IgD-negative memory B cell (primary cell): ENCODE measurements around the gene TOMM6. TPM values are rescaled to one million over a fixed set of nuclear protein-coding genes. Genes with fewer than 3 reads are reported as not detected.
"Not testable (repeated sequence)": the region's sequence is repeated elsewhere in the genome, so short reads cannot be mapped to it uniquely, and the experiment has no call there.

ENCODE experiments used
- H3K27ac Mint-ChIP-seq, 3 donors: one replicate each; pipeline ENCODE4 v1.8.0; 2020 to 2022; ENCODE audit warnings: mild to moderate bottlenecking in 3 of 3, mixed read lengths in 3 of 3, moderate library complexity in 1 of 3
- H3K27me3 Mint-ChIP-seq: one replicate; pipeline ENCODE4 v1.8.0; 2021; ENCODE audit warnings: mixed read lengths
- H3K36me3 Mint-ChIP-seq: one replicate; pipeline ENCODE4 v1.8.0; 2020; ENCODE audit warnings: mild to moderate bottlenecking, mixed read lengths
- H3K4me1 Mint-ChIP-seq, 3 donors: one replicate each; pipeline ENCODE4 v1.8.0; 2020 to 2022; ENCODE audit warnings: mixed read lengths in 3 of 3, mild to moderate bottlenecking in 1 of 3
- H3K4me3 Mint-ChIP-seq, 4 donors: one replicate each; pipeline ENCODE4 v1.8.0; 2020 to 2022; ENCODE audit warnings: mild to moderate bottlenecking in 4 of 4, mixed read lengths in 4 of 4, moderate library complexity in 3 of 4
- H3K9me3 Mint-ChIP-seq, 3 donors: one replicate each; pipeline ENCODE4 v1.8.0; 2020 to 2021; ENCODE audit warnings: mixed read lengths in 3 of 3, mild to moderate bottlenecking in 1 of 3
- polyA plus RNA-seq: library from polyadenylated mRNA; unstranded; fragments of 300-500 nt; fragmentation: Illumina TruSeq; gene quantifications from one replicate; pipeline ENCODE4 v1.2.3, GENCODE V29; 2021

TOMM6 gene
- polyA plus RNA-seq, 1 donor from 2014 or later = 387 TPM

- H3K36me3 Mint-ChIP-seq = peaks cover 2% of the 10 kb centered on the region
- peaks cover 0 to 3% (median 0%) of the 10 kb centered on the region in 3 donors for H3K4me1 Mint-ChIP-seq
- peaks cover 5% of the 10 kb centered on the region for H3K27me3 Mint-ChIP-seq
- no peaks in the 10 kb centered on the region for H3K9me3 Mint-ChIP-seq
- H3K4me3 Mint-ChIP-seq = no peak overlapping the region
- no peak overlapping the region for H3K27ac Mint-ChIP-seq
Measured at GRCh38 chr6:41757271-41757670, 30.2 kb upstream of the TOMM6 start.

- no peak overlapping the region for H3K4me3 Mint-ChIP-seq
- H3K27me3 Mint-ChIP-seq = peaks cover 5% of the 10 kb centered on the region
- H3K9me3 Mint-ChIP-seq = no peaks in the 10 kb centered on the region
- H3K36me3 Mint-ChIP-seq = peaks cover 2% of the 10 kb centered on the region
- no peak overlapping the region for H3K27ac Mint-ChIP-seq
- H3K4me1 Mint-ChIP-seq = peaks cover 0 to 3% (median 0%) of the 10 kb centered on the region in 3 donors
Measured at GRCh38 chr6:41757931-41758640, 29.4 kb upstream of the TOMM6 start.

GRCh38 chr6:41758641-41759035, 28.9 kb upstream of the TOMM6 start:
- Mint-ChIP-seq H3K9me3 (no peaks in the 10 kb centered on the region), H3K4me3 (no peak overlapping the region), H3K27ac (no peak overlapping the region), H3K4me1 (peaks cover 0 to 3% (median 0%) of the 10 kb centered on the region in 3 donors), H3K27me3 (peaks cover 5% of the 10 kb centered on the region), H3K36me3 (peaks cover 2% of the 10 kb centered on the region)

- Mint-ChIP-seq H3K4me1 (peaks cover 0 to 3% (median 0%) of the 10 kb centered on the region in 3 donors), H3K27me3 (peaks cover 5% of the 10 kb centered on the region), H3K9me3 (no peaks in the 10 kb centered on the region), H3K27ac (peak overlapping the region in 1 of 3 donors; percentile 39), H3K36me3 (peaks cover 2% of the 10 kb centered on the region), H3K4me3 (no peak overlapping the region)
Measured at GRCh38 chr6:41759106-41759904, 28.2 kb upstream of the TOMM6 start.

GRCh38 chr6:41759905-41760579, 27.5 kb upstream of the TOMM6 start:
- H3K27ac Mint-ChIP-seq = no peak overlapping the region
- peaks cover 0 to 3% (median 0%) of the 10 kb centered on the region in 3 donors for H3K4me1 Mint-ChIP-seq
- H3K4me3 Mint-ChIP-seq = no peak overlapping the region
- H3K9me3 Mint-ChIP-seq = no peaks in the 10 kb centered on the region
- H3K27me3 Mint-ChIP-seq = peaks cover 3% of the 10 kb centered on the region
- H3K36me3 Mint-ChIP-seq = peaks cover 2% of the 10 kb centered on the region

- Mint-ChIP-seq H3K27ac (no peak overlapping the region), H3K9me3 (no peaks in the 10 kb centered on the region), H3K4me1 (peaks cover 0 to 3% (median 0%) of the 10 kb centered on the region in 3 donors), H3K36me3 (no peaks in the 10 kb centered on the region), H3K4me3 (no peak overlapping the region), H3K27me3 (peaks cover 3% of the 10 kb centered on the region)
Measured at GRCh38 chr6:41763470-41763869, 24.0 kb upstream of the TOMM6 start.

- not testable (repeated sequence) for H3K4me3 Mint-ChIP-seq, H3K27me3 Mint-ChIP-seq, H3K36me3 Mint-ChIP-seq, H3K4me1 Mint-ChIP-seq, H3K9me3 Mint-ChIP-seq
- peak overlapping the region in 1 of 3 donors; percentile 47 for H3K27ac Mint-ChIP-seq
Measured at GRCh38 chr6:41766043-41766664, 21.3 kb upstream of the TOMM6 start.

GRCh38 chr6:41767112-41767833, 20.2 kb upstream of the TOMM6 start:
- H3K9me3 Mint-ChIP-seq = no peaks in the 10 kb centered on the region

GRCh38 chr6:41768545-41769308, 18.8 kb upstream of the TOMM6 start:
- Mint-ChIP-seq H3K27me3 (no peaks in the 10 kb centered on the region), H3K4me3 (no peak overlapping the region), H3K36me3 (peaks cover 1% of the 10 kb centered on the region), H3K27ac (no peak overlapping the region), H3K4me1 (no peaks in the 10 kb centered on the region), H3K9me3 (no peaks in the 10 kb centered on the region)

More at GRCh38 chr6:41767112-41767833, 20.2 kb upstream of the TOMM6 start:
- peaks cover 1% of the 10 kb centered on the region for H3K36me3 Mint-ChIP-seq
- no peaks in the 10 kb centered on the region for H3K4me1 Mint-ChIP-seq
- no peak overlapping the region for H3K4me3 Mint-ChIP-seq
- no peak overlapping the region for H3K27ac Mint-ChIP-seq
- H3K27me3 Mint-ChIP-seq = no peaks in the 10 kb centered on the region

- no peaks in the 10 kb centered on the region for H3K9me3 Mint-ChIP-seq
- no peaks in the 10 kb centered on the region for H3K27me3 Mint-ChIP-seq
- peaks cover 1% of the 10 kb centered on the region for H3K36me3 Mint-ChIP-seq
- no peaks in the 10 kb centered on the region for H3K4me1 Mint-ChIP-seq
- H3K4me3 Mint-ChIP-seq = peak overlapping the region in 1 of 4 donors; percentile 39
- H3K27ac Mint-ChIP-seq = no peak overlapping the region
Measured at GRCh38 chr6:41769376-41769775, 18.1 kb upstream of the TOMM6 start.

- H3K36me3 Mint-ChIP-seq = peaks cover 1% of the 10 kb centered on the region
- H3K9me3 Mint-ChIP-seq = no peaks in the 10 kb centered on the region
- H3K27me3 Mint-ChIP-seq = no peaks in the 10 kb centered on the region
- H3K4me3 Mint-ChIP-seq = no peak overlapping the region
- no peak overlapping the region for H3K27ac Mint-ChIP-seq
- no peaks in the 10 kb centered on the region for H3K4me1 Mint-ChIP-seq
Measured at GRCh38 chr6:41770381-41771057, 17.0 kb upstream of the TOMM6 start.

GRCh38 chr6:41771058-41771983, 16.2 kb upstream of the TOMM6 start:
- no peaks in the 10 kb centered on the region for H3K27me3 Mint-ChIP-seq
- peaks cover 1% of the 10 kb centered on the region for H3K36me3 Mint-ChIP-seq
- no peaks in the 10 kb centered on the region for H3K9me3 Mint-ChIP-seq
- H3K4me1 Mint-ChIP-seq = no peaks in the 10 kb centered on the region
- H3K4me3 Mint-ChIP-seq = no peak overlapping the region
- H3K27ac Mint-ChIP-seq = no peak overlapping the region
